ENCODE measurements around the gene ICOS. TPM values are rescaled to one million over a fixed set of nuclear protein-coding genes. Genes with fewer than 3 reads are reported as not detected.

The ICOS gene
- total and polyA plus RNA-seq, 2 donors (not counting 3 experiments of a cell fraction or from before 2014, with no cell fraction given), result not detected

GRCh38 chr2:204010628-204011560 lies 74.3 kb downstream of the ICOS start:
- Histone ChIP-seq H3K4me2 (ENCODE audit: insufficient read depth, low read length) (no peak overlapping the region), H3K27ac (ENCODE audit: insufficient read depth, low read depth, low read length) (no peak overlapping the region), H3K4me3 (replicated peaks in 1 of 3; ENCODE audit: insufficient read depth in 1 of 3, low read depth in 1 of 3, low read length in 3 of 3) (no peak overlapping the region), H3K9ac (replicated peaks; ENCODE audit: extremely low read depth, insufficient read depth, low read length) (no peak overlapping the region), H2AFZ (ENCODE audit: low read depth, low read length) (no peak overlapping the region), H3K79me2 (ENCODE audit: control insufficient read depth, insufficient read depth, low read length) (no peaks in the 10 kb centered on the region), H3K9me3 (replicated peaks; ENCODE audit: control insufficient read depth, insufficient read depth, low read length) (no peaks in the 10 kb centered on the region), H3K36me3 (ENCODE audit: control insufficient read depth in 2 of 2, extremely low read depth in 1 of 2, insufficient read depth in 2 of 2, low read length in 2 of 2) (no peaks in the 10 kb centered on the region), H3K4me1 (ENCODE audit: control insufficient read depth, extremely low read depth, insufficient read depth, low read length) (no peaks in the 10 kb centered on the region), H4K20me1 (replicated peaks; ENCODE audit: control insufficient read depth, extremely low read depth, insufficient read depth, low read length) (no peaks in the 10 kb centered on the region), H3K27me3 (ENCODE audit: control insufficient read depth in 2 of 2, insufficient read depth in 2 of 2, low read length in 2 of 2) (peaks cover 3 to 9% of the 10 kb centered on the region in 2 experiments), H3K9me1 (replicated peaks; ENCODE audit: control insufficient read depth, extremely low read depth, insufficient read depth, low read length) (no peaks in the 10 kb centered on the region)
- CTCF ChIA-PET, result no interaction called here
- POLR2A ChIA-PET, result no interaction called here
- BruUV-seq (replicated peaks), result no TSS peak
- TF ChIP-seq MYC (IDR thresholded peaks at IDR 0.05; ENCODE audit: low read depth, low read length) (no peak), POLR2AphosphoS5 (IDR thresholded peaks at IDR 0.05; ENCODE audit: insufficient read depth, low read depth, low read length) (no peak), POLR2A (IDR thresholded peaks at IDR 0.05; ENCODE audit: low read depth, low read length) (no peak), JUN (IDR thresholded peaks at IDR 0.05; ENCODE audit: borderline replicate concordance, insufficient read depth, insufficient read length, low read depth) (no peak), MAX (IDR thresholded peaks at IDR 0.05; ENCODE audit: insufficient read depth, insufficient read length) (no peak), CTCF (IDR thresholded peaks at IDR 0.05; ENCODE audit: extremely low read depth in 1 of 2, insufficient read depth in 1 of 2, low read depth in 1 of 2, low read length in 2 of 2) (no peak), EZH2 (IDR thresholded peaks at IDR 0.05; ENCODE audit: borderline replicate concordance, low read depth, low read length, severe bottlenecking) (no peak), GATA2 (IDR thresholded peaks at IDR 0.05; ENCODE audit: insufficient read depth, insufficient read length, low read depth, low read length) (no peak), FOS (IDR thresholded peaks at IDR 0.05; ENCODE audit: borderline replicate concordance, insufficient read depth, low read length) (no peak)
- dilution Hi-C loops (cut with MboI; ENCODE audit: extremely low pct_ligation_motif_present, low sequenced_read_pairs), result no loop called here
- DNase-seq (ENCODE audit: low read depth, low spot score) (no peak), FAIRE-seq (no peak)
- intact Hi-C loops (cut with micrococcal nuclease), result no loop called here

Other genes starting within 250 kb of the ICOS start
- gene CD28, start 230.1 kb upstream of the ICOS start, total RNA-seq, result 0.15 TPM in 1 of 2 replicates, not detected in the other
- not detected in 2 replicates for gene CD28, start 230.1 kb upstream of the ICOS start, polyA plus RNA-seq
- gene CTLA4, start 69.0 kb upstream of the ICOS start, total RNA-seq, result not detected in 2 replicates
- gene CTLA4, start 69.0 kb upstream of the ICOS start, polyA plus RNA-seq, result not detected in 2 replicates